BE2C (cell line): ENCODE results near the gene CCN5.

Experiments
- DNase-seq: peaks from one replicate; pipeline ENCODE4 v3.0.0-alpha.2; 2020
- H3K27me3 ChIP-seq: fragments of 250-450 bp; sonication (Bioruptor Pico); 2 replicates; pipeline ENCODE4 v1.5.1; 2020; ENCODE audit warnings: mild to moderate bottlenecking
- H3K36me3 ChIP-seq: fragments of 250-450 bp; sonication (Bioruptor Pico); 2 replicates; pipeline ENCODE4 v1.5.1; 2020; ENCODE audit warnings: mild to moderate bottlenecking
- H3K4me1 ChIP-seq: fragments of 250-450 bp; sonication (Bioruptor Pico); 2 replicates; pipeline ENCODE4 v1.5.1; 2020
- H3K4me3 ChIP-seq: 2 replicates; pipeline ENCODE4 v1.5.1; 2011; ENCODE audit warnings: low read depth, low read length
- H3K9me3 ChIP-seq: fragments of 250-450 bp; sonication (Bioruptor Pico); 2 replicates; pipeline ENCODE4 v1.5.1; 2020
- CTCF ChIP-seq: IDR thresholded peaks from 2 replicates; pipeline ENCODE4 v1.5.1; 2012; ENCODE audit warnings: mild to moderate bottlenecking, low read depth, low read length

CCN5 gene

GRCh38 chr20:44681796-44682566, 33.2 kb upstream of the CCN5 start:
- Histone ChIP-seq H3K4me3 (no peak overlapping the region), H3K4me1 (no peaks in the 10 kb centered on the region), H3K9me3 (no peaks in the 10 kb centered on the region), H3K27me3 (no peaks in the 10 kb centered on the region), H3K36me3 (no peaks in the 10 kb centered on the region)
- TF ChIP-seq CTCF: no peak
- DNase-seq: no peak

- Histone ChIP-seq H3K4me3 (no peak overlapping the region), H3K4me1 (no peaks in the 10 kb centered on the region), H3K36me3 (no peaks in the 10 kb centered on the region), H3K27me3 (no peaks in the 10 kb centered on the region), H3K9me3 (no peaks in the 10 kb centered on the region)
- peak; percentile 48 for DNase-seq
- peak; percentile 74 for TF ChIP-seq CTCF
Measured at GRCh38 chr20:44683263-44684046, 31.7 kb upstream of the CCN5 start.

GRCh38 chr20:44684047-44684967, 30.9 kb upstream of the CCN5 start:
- DNase-seq: no peak
- Histone ChIP-seq H3K27me3 (no peaks in the 10 kb centered on the region), H3K9me3 (no peaks in the 10 kb centered on the region), H3K36me3 (no peaks in the 10 kb centered on the region), H3K4me1 (no peaks in the 10 kb centered on the region), H3K4me3 (no peak overlapping the region)
- no peak for TF ChIP-seq CTCF

GRCh38 chr20:44686934-44687333, 28.2 kb upstream of the CCN5 start:
- no peak for TF ChIP-seq CTCF
- Histone ChIP-seq H3K9me3 (no peaks in the 10 kb centered on the region; the same call in 1 of the 2 replicates), H3K4me3 (no peak overlapping the region), H3K4me1 (no peaks in the 10 kb centered on the region), H3K27me3 (no peaks in the 10 kb centered on the region), H3K36me3 (no peaks in the 10 kb centered on the region)
- DNase-seq: no peak

- Histone ChIP-seq H3K27me3 (no peaks in the 10 kb centered on the region), H3K36me3 (no peaks in the 10 kb centered on the region; the same call in 1 of the 2 replicates), H3K9me3 (no peaks in the 10 kb centered on the region; the same call in 1 of the 2 replicates), H3K4me1 (no peaks in the 10 kb centered on the region), H3K4me3 (no peak overlapping the region)
- no peak for TF ChIP-seq CTCF
- no peak for DNase-seq
Measured at GRCh38 chr20:44688053-44688625, 27.0 kb upstream of the CCN5 start.
